ENCODE data around the gene ITGB4.

ITGB4 gene

DNA sequence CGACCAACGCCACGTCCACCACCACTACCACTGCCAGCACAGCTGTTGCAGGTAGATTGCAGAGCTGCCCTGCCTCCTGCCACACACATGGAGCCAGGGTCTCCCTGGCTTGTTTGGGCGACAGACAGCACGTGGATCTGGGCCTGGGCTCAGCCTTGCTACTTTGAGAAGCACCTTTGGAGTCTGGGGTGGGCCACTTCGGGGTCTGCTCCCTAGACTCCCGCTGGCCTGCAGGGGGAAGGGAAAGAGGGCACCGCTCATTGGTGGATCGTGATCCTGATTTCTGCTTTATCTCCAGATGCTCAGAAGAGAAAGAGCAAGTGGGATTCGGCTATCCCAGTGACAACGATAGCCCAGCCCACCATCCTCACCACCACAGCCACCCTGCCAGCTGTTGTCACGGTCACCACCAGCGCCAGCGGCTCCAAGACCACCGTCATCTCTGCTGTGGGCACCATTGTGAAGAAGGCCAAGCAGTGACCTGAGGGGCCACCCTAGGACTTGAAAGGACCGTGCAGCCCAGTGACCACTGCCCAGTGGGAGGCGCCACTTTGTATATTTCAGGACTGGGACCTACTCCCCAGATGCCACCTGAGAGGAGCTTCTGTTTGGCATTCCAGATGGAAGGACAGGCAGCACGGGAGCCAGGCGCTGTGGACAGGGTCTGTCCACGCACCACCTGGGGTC is 15.1 kb upstream of the ITGB4 start:
- H3K4me1 ChIP-seq (ENCODE audit: insufficient read depth, low read length): no peaks in the 10 kb centered on the region
- no peaks in the 10 kb centered on the region for H3K79me2 ChIP-seq (ENCODE audit: insufficient read depth, low read length)
- H3K36me3 ChIP-seq (ENCODE audit: insufficient read depth, low read length): peaks cover 74% of the 10 kb centered on the region
- H3K9ac ChIP-seq (ENCODE audit: low read depth, low read length): no peak overlapping the region
- H3K27me3 ChIP-seq (ENCODE audit: insufficient read depth, low read length, poor library complexity): no peaks in the 10 kb centered on the region
- no peaks in the 10 kb centered on the region for H3K9me3 ChIP-seq (ENCODE audit: insufficient read depth, low read length, severe bottlenecking)
- H3K4me2 ChIP-seq (ENCODE audit: insufficient read depth, low read length): no peak overlapping the region
- H4K20me1 ChIP-seq (ENCODE audit: insufficient read depth, low read length): peaks cover 7% of the 10 kb centered on the region; the same call in 1 of the 2 replicates
- no peak for DNase-seq
- no peak for ATAC-seq (ENCODE audit: insufficient read depth, low read depth)
- TF ChIP-seq, protein P1, sequence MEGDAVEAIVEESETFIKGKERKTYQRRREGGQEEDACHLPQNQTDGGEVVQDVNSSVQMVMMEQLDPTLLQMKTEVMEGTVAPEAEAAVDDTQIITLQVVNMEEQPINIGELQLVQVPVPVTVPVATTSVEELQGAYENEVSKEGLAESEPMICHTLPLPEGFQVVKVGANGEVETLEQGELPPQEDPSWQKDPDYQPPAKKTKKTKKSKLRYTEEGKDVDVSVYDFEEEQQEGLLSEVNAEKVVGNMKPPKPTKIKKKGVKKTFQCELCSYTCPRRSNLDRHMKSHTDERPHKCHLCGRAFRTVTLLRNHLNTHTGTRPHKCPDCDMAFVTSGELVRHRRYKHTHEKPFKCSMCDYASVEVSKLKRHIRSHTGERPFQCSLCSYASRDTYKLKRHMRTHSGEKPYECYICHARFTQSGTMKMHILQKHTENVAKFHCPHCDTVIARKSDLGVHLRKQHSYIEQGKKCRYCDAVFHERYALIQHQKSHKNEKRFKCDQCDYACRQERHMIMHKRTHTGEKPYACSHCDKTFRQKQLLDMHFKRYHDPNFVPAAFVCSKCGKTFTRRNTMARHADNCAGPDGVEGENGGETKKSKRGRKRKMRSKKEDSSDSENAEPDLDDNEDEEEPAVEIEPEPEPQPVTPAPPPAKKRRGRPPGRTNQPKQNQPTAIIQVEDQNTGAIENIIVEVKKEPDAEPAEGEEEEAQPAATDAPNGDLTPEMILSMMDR (IDR thresholded peaks at IDR 0.05; ENCODE audit: borderline replicate concordance, extremely low read depth, low read length, poor library complexity, severe bottlenecking): no peak
- no peak for TF ChIP-seq EZH2 (IDR thresholded peaks at IDR 0.05; ENCODE audit: borderline replicate concordance, low read depth, low read length, severe bottlenecking)
- no peak overlapping the region for H3K27ac ChIP-seq (ENCODE audit: low read length)
- no peak overlapping the region for H2AFZ ChIP-seq (ENCODE audit: low read depth, low read length)
- H3K4me3 ChIP-seq (ENCODE audit: low read depth in 1 of 2, low read length in 2 of 2): no peak overlapping the region

- H3K4me2 ChIP-seq (ENCODE audit: insufficient read depth, low read length): no peak overlapping the region
- peaks cover 7% of the 10 kb centered on the region; the same call in 1 of the 2 replicates for H4K20me1 ChIP-seq (ENCODE audit: insufficient read depth, low read length)
- TF ChIP-seq, protein P1 (IDR thresholded peaks at IDR 0.05; ENCODE audit: borderline replicate concordance, extremely low read depth, low read length, poor library complexity, severe bottlenecking): no peak
- TF ChIP-seq EZH2 (IDR thresholded peaks at IDR 0.05; ENCODE audit: borderline replicate concordance, low read depth, low read length, severe bottlenecking): no peak
- ATAC-seq (ENCODE audit: insufficient read depth, low read depth) (no peak), DNase-seq (no peak)
- no peak overlapping the region for H3K27ac ChIP-seq (ENCODE audit: low read length)
- no peak overlapping the region for H3K9ac ChIP-seq (ENCODE audit: low read depth, low read length)
- H3K9me3 ChIP-seq (ENCODE audit: insufficient read depth, low read length, severe bottlenecking): no peaks in the 10 kb centered on the region
- no peak overlapping the region for H3K4me3 ChIP-seq (ENCODE audit: low read depth in 1 of 2, low read length in 2 of 2)
- H3K79me2 ChIP-seq (ENCODE audit: insufficient read depth, low read length): no peaks in the 10 kb centered on the region
- no peaks in the 10 kb centered on the region for H3K27me3 ChIP-seq (ENCODE audit: insufficient read depth, low read length, poor library complexity)
- no peaks in the 10 kb centered on the region for H3K4me1 ChIP-seq (ENCODE audit: insufficient read depth, low read length)
- H2AFZ ChIP-seq (ENCODE audit: low read depth, low read length): no peak overlapping the region
- peaks cover 65% of the 10 kb centered on the region for H3K36me3 ChIP-seq (ENCODE audit: insufficient read depth, low read length)
These were observed 14.1 kb upstream of the ITGB4 start for GRCh38 chr17:75707079-75707571.

DNA sequence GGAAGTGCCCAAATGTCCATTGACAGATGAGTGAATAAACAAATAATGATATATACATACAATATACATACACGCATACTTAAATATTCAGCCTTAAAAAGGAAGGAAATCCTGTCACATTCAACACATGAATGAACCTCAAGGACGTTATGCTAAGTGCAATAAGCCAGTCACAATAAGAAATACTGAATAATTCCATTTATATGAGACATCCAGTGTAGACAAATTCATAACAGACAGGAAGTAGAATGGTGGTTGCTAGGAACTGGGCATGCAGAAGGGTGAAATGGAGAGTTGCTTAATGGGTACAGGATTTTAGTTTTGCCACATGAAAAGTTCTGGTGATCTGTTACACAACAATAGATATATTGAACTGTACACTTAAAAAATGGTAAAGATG is 8.8 kb upstream of the ITGB4 start:
- Histone ChIP-seq H4K20me1 (ENCODE audit: insufficient read depth, low read length) (no peaks in the 10 kb centered on the region), H3K4me3 (ENCODE audit: low read depth in 1 of 2, low read length in 2 of 2) (no peak overlapping the region), H3K27me3 (ENCODE audit: insufficient read depth, low read length, poor library complexity) (no peaks in the 10 kb centered on the region), H3K9ac (ENCODE audit: low read depth, low read length) (no peak overlapping the region), H3K79me2 (ENCODE audit: insufficient read depth, low read length) (no peaks in the 10 kb centered on the region), H3K36me3 (ENCODE audit: insufficient read depth, low read length) (peaks cover 11% of the 10 kb centered on the region), H3K9me3 (ENCODE audit: insufficient read depth, low read length, severe bottlenecking) (no peaks in the 10 kb centered on the region), H3K4me1 (ENCODE audit: insufficient read depth, low read length) (no peaks in the 10 kb centered on the region), H3K4me2 (ENCODE audit: insufficient read depth, low read length) (no peak overlapping the region), H3K27ac (ENCODE audit: low read length) (no peak overlapping the region), H2AFZ (ENCODE audit: low read depth, low read length) (no peak overlapping the region)
- TF ChIP-seq, protein P1 (IDR thresholded peaks at IDR 0.05; ENCODE audit: borderline replicate concordance, extremely low read depth, low read length, poor library complexity, severe bottlenecking): no peak
- TF ChIP-seq EZH2 (IDR thresholded peaks at IDR 0.05; ENCODE audit: borderline replicate concordance, low read depth, low read length, severe bottlenecking): no peak
- no peak for DNase-seq
- ATAC-seq (ENCODE audit: insufficient read depth, low read depth): no peak
